Nephron progenitor cell (in vitro differentiated cells): ENCODE data around the gene TIGD1.

Experiments used
- DNase-seq: peaks from one replicate; pipeline ENCODE4 v3.0.0; 2021
- H3K27ac Mint-ChIP-seq: 2 replicates; pipeline ENCODE4 v1.8.0; 2021; ENCODE audit warnings: mild to moderate bottlenecking, moderate library complexity, mixed read lengths
- H3K27me3 Mint-ChIP-seq: 2 replicates; pipeline ENCODE4 v1.8.0; 2021; ENCODE audit warnings: mild to moderate bottlenecking, low read depth, mixed read lengths; ENCODE audit not compliant: poor library complexity
- H3K36me3 Mint-ChIP-seq: 2 replicates; pipeline ENCODE4 v1.8.0; 2021; ENCODE audit warnings: low read depth, mixed read lengths
- H3K4me1 Mint-ChIP-seq: 2 replicates; pipeline ENCODE4 v1.8.0; 2021; ENCODE audit warnings: mixed read lengths
- H3K4me3 Mint-ChIP-seq: 2 replicates; pipeline ENCODE4 v1.8.0; 2021; ENCODE audit warnings: mild to moderate bottlenecking, moderate library complexity, mixed read lengths
- H3K9me3 Mint-ChIP-seq: 2 replicates; pipeline ENCODE4 v1.8.0; 2021; ENCODE audit warnings: mild to moderate bottlenecking, moderate library complexity, mixed read lengths
- TF ChIP-seq, protein P1 (sequence below): fragments of 200-600 bp; sonication (generic); IDR thresholded peaks from 2 replicates; pipeline ENCODE4 v1.5.0; 2021; ENCODE audit warnings: antibody characterized with exemption

Gene TIGD1

DNA sequence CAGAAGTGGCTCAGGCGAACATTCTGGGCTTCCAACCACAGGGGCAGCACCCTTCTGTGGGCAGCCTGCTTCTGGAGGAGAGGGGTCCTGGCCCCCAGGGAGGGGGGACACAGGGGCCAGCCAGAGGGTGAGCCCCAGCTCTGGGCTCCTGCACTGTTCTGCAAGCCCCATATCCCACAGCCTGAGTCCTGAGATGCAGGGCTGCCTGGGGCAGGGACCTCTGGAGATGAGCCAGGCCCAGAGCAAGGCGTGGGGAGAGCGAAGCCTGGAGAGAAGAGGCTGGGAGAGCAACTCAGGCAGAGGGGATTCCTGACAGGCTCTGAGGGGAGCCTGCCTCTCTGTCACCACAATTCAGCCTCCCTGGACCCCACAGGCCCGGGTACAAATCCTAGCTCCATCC lies 43.6 kb downstream of the TIGD1 start:
- Mint-ChIP-seq H3K36me3 (no peaks in the 10 kb centered on the region), H3K27me3 (peaks cover 32% of the 10 kb centered on the region), H3K4me1 (peaks cover 88% of the 10 kb centered on the region), H3K9me3 (no peaks in the 10 kb centered on the region), H3K27ac (peak overlapping the region; percentile 91), H3K4me3 (no peak overlapping the region)
- no peak for DNase-seq
- TF ChIP-seq, protein P1, sequence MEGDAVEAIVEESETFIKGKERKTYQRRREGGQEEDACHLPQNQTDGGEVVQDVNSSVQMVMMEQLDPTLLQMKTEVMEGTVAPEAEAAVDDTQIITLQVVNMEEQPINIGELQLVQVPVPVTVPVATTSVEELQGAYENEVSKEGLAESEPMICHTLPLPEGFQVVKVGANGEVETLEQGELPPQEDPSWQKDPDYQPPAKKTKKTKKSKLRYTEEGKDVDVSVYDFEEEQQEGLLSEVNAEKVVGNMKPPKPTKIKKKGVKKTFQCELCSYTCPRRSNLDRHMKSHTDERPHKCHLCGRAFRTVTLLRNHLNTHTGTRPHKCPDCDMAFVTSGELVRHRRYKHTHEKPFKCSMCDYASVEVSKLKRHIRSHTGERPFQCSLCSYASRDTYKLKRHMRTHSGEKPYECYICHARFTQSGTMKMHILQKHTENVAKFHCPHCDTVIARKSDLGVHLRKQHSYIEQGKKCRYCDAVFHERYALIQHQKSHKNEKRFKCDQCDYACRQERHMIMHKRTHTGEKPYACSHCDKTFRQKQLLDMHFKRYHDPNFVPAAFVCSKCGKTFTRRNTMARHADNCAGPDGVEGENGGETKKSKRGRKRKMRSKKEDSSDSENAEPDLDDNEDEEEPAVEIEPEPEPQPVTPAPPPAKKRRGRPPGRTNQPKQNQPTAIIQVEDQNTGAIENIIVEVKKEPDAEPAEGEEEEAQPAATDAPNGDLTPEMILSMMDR = no peak

DNA sequence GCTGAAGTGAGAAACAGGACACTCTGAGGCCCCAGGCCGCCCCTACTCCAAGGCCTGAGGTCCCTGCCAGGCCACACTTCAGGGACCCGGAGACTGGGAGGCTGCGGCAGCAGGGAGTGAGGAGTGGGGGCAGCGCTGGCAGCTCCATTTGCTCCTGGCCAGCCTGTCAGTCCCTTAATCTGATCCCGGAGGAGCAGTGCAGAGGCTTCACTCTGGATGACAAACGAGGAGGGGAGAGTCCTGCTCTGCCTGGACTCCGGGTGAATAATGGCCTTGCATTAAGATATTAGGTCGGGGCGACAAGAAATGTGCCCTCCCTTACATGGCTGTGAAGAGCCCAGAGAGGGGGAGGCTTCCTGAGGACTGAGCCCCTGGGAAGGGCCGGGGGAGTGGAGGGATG lies 44.5 kb downstream of the TIGD1 start:
- peak overlapping the region; percentile 91 for H3K27ac Mint-ChIP-seq
- no peaks in the 10 kb centered on the region for H3K36me3 Mint-ChIP-seq
- peak; percentile 67 for DNase-seq
- H3K9me3 Mint-ChIP-seq = no peaks in the 10 kb centered on the region
- peaks cover 88% of the 10 kb centered on the region for H3K4me1 Mint-ChIP-seq
- TF ChIP-seq, protein P1 = no peak
- peak overlapping the region; percentile 62 for H3K4me3 Mint-ChIP-seq
- peaks cover 28% of the 10 kb centered on the region for H3K27me3 Mint-ChIP-seq

GRCh38 chr2:232504438-232504837 lies 45.9 kb downstream of the TIGD1 start:
- H3K4me1 Mint-ChIP-seq = peaks cover 87% of the 10 kb centered on the region
- H3K27me3 Mint-ChIP-seq = peaks cover 34% of the 10 kb centered on the region
- no peak for DNase-seq
- no peaks in the 10 kb centered on the region for H3K9me3 Mint-ChIP-seq
- H3K27ac Mint-ChIP-seq = no peak overlapping the region
- peak overlapping the region; percentile 70 for H3K4me3 Mint-ChIP-seq
- TF ChIP-seq, protein P1 = no peak
- no peaks in the 10 kb centered on the region for H3K36me3 Mint-ChIP-seq

- H3K4me3 Mint-ChIP-seq = peak overlapping the region; percentile 72
- H3K36me3 Mint-ChIP-seq = no peaks in the 10 kb centered on the region
- peaks cover 87% of the 10 kb centered on the region for H3K4me1 Mint-ChIP-seq
- no peaks in the 10 kb centered on the region for H3K9me3 Mint-ChIP-seq
- TF ChIP-seq, protein P1 = no peak
- H3K27me3 Mint-ChIP-seq = peaks cover 39% of the 10 kb centered on the region
- H3K27ac Mint-ChIP-seq = no peak overlapping the region
- DNase-seq = no peak
Measured at GRCh38 chr2:232503809-232504323, 46.5 kb downstream of the TIGD1 start.

DNA sequence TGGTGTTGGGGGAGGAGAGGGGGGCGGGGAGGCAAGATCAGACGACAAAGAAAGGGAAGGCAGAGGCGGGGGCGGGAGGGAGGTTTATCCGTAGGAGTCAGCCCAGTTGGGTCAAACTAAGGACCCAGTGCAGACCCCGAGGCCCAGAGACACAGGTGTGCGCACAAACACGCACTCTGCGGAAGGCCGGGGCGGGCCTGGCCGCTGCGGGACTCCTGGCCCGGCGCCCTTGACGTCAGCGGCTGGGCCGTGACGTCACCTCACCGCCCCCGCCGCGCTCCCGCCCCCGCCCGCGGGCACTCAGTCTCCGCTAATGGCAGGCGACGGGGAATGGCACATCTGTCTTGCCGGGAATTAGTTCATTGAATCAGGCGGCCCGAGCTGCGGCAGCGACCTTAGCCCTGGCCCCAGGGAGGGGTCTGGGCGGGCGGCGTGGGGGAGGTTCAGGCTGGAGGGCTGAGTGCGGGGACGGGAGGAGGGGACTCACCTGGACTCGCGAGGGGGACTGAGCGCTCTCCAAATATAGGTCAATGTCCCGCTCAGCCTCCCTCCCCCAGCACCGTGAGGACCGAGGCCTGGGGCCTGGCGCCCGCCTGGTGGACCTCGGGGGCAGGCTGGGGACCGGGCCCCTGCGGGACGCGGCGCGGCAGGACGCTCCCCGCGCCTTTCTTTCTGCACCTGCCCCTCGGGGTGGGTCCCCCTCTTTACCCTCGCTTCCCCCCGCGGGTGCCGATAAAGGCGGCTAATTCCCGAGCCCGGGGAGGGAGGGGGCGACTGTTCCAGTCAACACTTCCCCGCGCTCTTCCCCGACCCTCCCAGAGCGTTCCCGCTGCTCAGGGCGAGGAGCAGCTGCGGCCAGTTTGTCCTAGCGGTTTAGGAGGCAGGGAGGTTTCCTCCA lies 47.2 kb downstream of the TIGD1 start:
- DNase-seq = peak; percentile 72
- no peak overlapping the region for H3K27ac Mint-ChIP-seq
- TF ChIP-seq, protein P1 = no peak

More for the DNA sequence above, 47.2 kb downstream of the TIGD1 start:
- Mint-ChIP-seq H3K36me3 (no peaks in the 10 kb centered on the region), H3K4me1 (peaks cover 86% of the 10 kb centered on the region), H3K4me3 (peak overlapping the region; percentile 79), H3K27me3 (peaks cover 44% of the 10 kb centered on the region), H3K9me3 (no peaks in the 10 kb centered on the region)
